HG02938 (cell line): Measurements from ENCODE around the gene TNNT3.

ENCODE experiments used
- ATAC-seq: cut with Tn5 transposase; IDR thresholded peaks from one replicate; pipeline ENCODE4 v1.9.1; 2021; ENCODE audit warnings: mild to moderate bottlenecking, moderate library complexity; ENCODE audit not compliant: unreplicated experiment

The TNNT3 gene

DNA sequence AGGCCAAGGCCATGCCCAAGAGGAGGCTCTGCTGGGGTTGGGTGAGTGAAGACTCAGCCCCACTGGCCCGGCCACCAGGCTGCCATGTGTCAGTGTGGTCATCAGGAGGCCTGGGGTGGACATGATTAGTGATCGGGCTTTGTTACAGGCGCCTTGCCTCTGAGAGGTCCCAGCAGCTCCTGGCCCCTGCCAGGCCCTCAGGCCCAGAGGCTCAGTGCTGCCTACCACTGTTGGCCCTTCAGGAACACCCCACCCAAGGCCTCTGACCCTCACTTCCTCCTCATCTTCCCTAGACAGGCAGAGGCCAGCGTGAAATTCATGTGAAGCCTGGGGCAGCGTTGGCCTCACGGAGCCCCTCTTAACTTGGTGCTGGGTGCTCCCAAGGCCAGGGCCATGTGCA lies 29.8 kb downstream of the TNNT3 start:
- no peak for ATAC-seq

DNA sequence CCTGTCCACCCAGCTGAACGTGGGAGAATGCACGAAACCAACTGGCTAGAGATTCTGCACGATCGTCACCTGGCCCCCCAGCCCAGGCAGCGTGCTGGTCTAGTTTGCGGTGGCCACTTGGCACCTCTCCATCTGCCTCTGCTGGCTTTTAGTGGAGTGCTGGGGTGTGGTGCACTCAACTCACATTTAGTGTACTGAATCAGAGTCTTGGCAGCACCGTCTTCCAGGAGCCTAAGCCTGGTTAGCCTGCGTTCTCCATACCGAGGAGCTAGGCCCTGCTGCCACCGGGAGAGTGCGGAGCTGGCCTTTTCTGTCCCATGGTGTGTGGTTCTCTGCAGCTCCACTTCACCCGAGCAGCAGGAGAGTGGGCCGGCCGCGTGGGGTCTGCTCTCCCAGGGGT lies 30.4 kb downstream of the TNNT3 start:
- ATAC-seq: no peak

DNA sequence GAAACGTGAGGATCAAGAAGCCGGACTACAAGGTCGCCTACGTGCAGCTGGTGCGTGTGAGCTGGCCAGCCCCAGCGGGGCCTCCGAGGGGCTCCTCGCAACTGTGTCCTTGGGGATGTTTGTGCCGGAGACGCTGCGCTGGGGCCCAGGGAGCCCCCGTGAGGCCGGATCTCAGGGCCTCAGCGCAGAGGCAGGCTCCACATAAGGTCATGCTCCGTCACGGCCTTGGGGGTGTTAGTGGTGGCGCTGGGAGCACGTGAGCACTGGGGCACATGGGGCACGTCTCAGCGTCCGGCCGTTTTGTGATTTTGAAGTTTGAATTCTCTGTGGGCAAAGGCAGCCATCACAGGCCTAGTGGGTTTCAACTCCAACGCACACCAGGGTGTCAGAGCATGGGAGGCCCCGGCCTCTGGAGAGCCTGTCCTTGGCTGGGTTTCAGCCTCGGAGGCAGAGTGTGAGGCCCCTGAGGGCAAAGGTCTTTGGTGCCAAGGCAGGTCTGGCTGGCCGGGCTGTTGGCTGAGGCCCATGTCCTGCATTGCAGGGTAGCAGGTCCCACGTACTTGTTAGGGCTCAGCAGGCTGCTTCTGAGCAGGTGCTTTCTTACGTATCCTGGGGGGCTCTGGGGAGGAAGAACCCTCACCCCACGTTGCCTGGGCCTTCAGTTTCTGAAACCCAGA lies 33.4 kb downstream of the TNNT3 start:
- ATAC-seq: no peak

DNA sequence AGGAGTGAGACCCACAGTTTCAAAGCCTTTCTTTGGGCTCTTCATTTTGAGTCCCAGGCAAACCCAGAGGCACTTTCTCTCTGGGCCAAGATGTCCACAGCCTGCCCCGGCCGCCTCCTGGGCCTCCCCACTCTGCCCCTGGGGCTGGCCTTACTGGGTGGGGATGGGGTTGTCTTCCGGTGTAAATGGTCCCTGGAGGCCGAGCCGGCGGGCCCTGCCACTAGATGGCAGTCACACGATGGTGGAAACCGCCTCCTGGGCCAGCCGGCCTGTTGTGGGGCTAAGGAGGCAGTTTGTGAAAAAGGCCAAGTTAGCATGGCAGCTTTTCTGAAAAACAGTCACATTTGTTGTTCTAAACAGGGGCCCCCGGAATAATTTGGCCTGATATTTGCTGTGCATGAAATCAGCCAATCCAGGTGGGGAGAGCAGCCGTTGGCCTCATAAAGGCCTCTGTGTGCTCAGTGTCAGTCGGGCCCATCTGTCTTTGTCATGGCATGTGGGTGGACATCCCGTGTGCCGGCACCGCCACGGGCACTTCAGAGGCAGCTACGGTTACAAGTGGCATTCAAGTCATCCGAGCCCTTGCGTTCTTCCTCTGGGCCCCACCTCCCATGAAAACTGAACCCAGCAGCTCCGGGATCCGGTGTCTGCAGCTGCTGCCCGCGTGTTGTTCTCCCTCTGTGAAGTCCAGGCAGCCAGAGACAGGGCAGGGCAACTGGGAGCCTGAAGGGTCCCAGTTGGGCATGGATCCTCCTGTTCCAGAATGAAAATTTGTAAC lies 34.2 kb downstream of the TNNT3 start:
- no peak for ATAC-seq

DNA sequence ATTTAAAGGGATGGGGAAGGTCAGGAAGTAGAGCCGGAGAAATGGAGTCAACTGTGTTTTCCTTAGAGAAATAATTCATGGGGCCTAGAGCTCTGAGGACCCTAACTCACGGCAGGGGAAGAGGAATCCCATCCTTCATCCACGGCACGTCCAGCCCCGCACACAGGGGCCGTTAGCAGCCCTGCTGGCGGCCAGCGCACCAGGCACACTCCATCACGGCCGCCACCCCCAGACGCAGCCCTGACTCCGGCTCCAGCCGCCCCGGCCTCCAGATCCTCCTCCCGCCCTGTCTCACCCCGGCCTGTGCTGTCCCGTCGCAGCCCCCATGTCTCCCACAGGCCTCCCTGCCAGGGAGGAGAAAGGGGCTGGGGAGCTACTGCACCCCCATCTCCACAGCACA lies 38.9 kb downstream of the TNNT3 start:
- ATAC-seq: no peak

DNA sequence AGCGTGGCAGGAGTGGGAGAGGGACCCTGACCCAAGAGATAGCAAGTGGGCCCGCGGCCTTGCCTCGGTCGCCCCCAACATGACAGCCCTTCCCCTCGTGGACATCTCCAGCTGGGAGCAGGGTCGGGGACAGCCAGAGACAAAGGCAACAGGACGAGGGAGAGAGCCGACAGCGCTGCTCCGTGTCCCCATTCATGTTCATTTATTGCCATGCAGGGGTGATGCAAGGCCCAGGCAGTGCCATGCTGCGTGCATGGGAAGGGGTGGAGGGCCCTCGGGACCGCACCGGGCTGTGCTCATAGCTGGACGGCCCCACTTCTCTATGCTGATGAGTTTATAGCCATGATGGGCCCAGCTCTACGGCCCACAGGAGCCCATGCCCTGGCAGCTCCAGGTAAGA lies 40.3 kb downstream of the TNNT3 start:
- ATAC-seq: no peak

DNA sequence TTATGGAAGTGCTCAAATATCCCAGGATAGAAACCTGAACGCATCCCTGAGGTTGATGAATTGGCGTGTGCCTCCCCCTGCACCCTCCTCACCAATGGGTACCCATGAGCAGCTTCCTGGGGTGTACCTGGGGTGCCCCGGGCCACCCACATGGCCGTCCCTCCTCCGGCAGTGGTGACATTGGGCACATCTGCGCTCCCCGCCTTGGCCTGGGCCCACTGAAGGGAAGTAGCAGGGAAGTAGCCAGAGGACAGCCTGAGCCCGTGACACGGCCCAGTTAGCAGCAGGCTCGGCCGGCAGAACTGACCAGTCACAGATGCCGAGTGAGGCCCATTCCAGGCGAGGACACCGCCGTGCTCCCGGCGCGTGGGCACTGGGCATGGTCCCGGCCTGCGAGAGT lies 44.4 kb downstream of the TNNT3 start:
- ATAC-seq: no peak

DNA sequence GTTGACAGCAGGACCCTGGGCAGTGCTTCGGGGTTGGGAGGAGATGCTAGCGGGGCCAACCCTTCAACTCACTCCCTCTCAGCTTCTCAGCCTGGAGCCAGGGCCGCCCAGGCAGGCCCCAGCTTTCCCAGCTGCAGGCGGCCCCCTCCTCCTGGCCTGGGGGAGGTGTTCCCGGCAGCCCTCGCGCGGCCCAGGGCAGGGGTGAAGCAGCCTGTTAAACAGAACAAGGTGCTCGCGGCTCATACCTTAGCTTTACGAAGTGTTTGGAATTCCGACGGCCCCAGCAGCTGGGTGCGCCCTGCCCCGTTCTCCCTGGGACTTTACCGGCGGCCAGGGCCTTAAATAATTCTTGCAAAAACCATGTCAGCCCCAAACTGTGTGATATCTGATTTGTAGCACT lies 44.8 kb downstream of the TNNT3 start:
- no peak for ATAC-seq

DNA sequence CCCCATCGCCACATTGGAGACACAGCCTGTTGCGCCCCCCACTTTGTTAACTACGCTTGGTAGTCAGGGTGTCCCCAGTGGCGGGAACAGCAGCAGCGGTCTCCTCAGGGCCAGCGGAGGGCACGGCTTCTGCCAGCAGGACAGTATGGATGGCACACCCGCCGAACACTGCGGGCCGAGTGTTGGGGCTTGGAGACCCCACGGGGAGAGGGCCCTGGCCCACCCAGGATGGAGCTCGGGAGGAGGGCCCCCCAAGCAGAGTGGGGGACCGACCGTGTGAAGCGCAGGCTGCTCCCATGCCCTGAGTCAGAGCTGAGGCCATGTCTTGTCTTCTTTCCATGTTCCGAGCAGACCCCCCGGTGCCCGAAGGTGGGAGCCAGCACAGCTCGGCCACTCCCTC lies 45.5 kb downstream of the TNNT3 start:
- ATAC-seq: no peak

DNA sequence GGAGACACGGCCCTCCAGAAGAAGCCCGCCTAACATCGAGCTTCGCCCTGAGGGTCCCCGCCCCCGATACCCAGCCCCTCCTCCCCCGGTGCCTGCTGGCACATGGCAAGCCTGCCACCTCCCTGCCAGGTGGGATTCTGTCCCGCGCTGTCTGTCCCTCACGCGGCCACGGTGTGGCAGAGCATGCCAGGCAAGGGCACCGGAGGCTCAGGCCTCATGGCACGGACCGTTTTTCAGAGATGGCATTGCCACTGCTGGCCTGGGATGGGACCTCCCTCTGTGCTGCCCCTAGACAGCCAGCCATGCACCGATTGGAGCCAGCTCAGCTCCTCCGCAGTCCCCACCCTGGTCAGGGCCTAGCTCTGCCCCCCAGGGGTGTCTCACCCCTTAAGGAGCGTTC lies 47.0 kb downstream of the TNNT3 start:
- no peak for ATAC-seq

DNA sequence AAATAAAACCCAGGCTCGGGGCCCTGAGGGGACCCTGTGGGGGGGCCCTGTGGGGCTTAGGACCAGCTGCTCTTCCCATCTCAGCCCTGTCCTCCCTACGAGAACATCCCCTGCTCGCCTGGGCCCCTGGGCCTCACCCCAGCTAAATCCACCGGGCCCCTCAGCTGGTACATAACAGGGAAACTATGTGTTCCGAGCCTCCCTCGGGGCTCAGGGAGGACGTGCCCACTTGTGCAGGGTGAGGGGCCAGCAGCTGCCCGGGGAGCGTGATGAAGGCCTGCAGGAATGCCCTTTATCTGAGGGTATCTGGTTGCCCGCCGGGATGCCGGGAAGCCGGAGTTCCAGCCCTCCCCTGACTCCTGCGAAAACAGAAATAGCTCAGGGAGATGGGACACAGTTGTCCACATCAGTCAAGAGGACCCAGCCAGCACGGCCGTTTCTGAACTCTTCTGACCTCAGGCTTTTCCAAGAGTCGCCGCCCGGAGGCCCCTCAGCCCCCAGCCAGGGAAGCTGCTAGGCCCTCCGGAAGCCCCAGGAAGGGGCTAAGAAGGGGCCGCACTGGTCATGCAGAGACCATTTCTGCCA lies 48.2 kb downstream of the TNNT3 start:
- no peak for ATAC-seq

DNA sequence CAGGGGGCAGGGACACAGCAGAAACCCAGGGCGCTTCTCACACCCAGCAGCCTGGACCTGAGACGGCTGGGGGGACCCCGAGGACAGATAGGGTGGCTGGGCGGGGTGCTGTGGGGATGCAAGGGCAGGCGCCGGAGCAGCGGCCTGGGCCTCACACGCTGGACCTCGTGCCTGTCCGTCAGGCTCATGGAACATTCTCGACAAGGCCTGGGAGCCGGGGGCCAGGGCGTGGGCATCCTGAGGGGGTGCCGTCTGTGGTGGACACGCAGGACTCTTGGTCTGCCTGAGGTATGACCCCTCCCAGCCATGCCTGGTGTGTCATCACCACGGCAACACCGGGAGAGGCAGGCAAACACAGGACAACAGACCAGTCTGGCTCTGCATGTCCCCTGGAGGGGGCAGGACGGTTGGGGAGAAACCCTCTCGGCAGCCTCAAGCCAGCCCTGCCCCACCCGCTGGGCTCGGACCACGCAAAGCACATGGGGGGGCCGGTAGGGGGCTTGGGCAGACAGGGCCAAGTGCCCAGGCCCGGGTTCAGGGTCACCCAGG lies 49.0 kb downstream of the TNNT3 start:
- no peak for ATAC-seq

DNA sequence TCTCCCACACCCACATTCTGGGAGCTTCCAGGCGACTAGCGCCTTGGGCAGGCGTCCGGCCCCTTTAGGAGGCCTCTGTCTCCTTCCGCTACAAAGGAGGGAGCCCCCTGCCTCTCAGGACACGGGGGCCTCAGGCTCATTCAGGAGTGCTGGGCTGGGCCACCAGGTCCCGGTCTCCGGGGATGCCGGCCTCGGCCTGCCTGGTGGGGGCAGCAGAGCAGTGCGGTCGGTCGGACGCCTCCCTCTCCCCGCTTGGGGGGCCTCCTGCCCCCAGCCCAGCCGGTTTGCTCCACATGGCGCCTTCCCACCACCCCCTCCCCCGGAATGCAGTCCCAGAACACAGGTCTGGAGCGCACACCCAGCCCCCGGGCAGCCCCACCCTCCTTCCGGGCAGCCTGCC lies 49.5 kb downstream of the TNNT3 start:
- ATAC-seq: no peak

DNA sequence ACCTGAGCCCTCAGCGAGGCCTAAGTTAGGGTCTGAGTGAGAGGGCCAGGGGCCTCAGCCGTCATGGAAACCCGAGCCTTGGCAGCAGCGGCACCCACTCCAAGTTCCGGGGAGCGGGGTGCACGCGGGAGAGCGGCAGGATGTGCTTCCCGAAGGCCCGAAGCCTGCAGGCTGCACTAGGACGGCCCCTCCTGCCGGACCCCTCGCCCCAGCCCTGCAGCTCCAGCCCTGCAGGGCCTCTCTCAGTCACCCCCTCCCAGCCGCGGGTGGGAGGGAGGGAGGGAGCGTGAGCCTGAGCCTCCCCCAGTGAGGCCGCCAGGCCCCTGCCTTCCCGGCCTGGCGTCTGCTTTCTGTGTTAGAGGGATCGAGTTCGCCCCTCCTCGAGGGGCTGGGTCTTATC lies 50.3 kb downstream of the TNNT3 start:
- no peak for ATAC-seq

DNA sequence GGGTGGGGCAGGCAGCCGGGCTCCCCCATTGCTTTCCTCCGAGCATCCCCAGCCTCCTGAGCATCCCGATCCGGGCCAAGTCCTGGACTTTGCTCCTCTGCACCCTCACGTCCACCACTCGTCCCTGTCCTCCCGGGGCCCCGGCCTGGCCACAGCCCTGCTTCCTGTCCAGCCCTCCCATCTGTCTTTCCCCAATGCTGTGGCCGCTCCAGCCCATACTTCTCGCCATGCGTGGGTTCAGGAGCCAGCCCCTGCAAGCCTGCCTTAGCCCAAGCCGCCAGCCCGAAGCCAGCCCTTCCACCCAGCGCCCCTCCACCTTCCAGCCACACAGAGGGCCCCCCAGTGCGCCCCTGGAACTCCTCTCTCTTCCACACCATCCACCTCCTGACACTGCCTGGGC lies 51.5 kb downstream of the TNNT3 start:
- ATAC-seq: no peak

DNA sequence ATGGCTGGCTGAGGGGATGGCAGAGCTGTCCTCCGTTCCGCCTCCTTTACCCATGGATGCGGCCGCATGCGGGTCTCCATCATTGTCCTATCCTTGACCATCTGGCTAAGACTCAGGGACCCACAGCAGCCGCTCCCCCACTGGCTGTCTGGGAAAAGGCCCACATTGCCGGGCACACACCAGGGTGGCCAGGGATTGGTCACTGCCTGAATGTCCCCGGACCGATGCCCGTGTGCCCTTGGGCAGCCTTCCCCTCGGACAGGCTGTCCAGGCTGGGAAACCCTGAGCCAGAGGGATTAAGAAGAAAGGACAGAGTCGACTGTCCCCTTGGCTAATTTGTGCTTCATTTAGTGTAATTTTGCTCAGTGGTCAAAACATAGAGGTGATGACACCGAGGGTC lies 55.7 kb downstream of the TNNT3 start:
- no peak for ATAC-seq

DNA sequence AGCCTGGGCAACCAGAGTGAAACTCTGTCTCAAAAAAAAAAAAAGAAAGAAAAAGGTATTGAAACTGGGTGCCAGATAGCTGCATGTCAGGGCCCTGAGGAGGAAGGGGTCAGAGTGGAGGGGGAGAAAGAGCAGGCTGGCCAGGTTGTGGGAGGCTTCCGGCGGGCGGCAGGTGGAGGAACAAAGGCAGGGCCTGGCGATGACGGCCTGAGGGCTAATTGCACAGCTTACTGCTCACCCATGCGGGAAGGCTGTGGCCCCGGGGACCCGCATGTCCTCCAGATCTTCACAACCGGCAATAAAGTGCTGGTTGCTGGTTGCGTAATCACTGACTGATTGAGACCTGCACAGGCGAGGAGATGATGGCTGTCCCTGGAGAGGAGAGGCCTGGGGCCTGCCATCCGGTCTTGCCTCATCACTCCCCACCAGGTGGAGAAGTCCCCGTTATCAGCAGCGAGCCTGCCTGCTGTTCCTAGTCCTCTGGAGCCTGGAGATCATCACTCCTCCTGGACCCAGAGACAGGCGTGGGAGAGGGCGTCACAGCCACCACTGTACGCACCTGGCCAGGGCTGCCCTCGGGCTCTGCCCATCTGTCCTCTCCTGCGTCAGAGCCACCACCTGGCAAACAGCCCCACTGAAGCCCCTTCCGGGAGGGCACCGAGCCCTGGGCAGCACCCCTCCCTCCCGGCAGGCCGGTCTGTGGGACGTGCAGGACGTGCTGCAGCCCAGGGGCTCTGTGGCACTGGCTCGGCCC lies 59.4 kb downstream of the TNNT3 start:
- no peak for ATAC-seq

DNA sequence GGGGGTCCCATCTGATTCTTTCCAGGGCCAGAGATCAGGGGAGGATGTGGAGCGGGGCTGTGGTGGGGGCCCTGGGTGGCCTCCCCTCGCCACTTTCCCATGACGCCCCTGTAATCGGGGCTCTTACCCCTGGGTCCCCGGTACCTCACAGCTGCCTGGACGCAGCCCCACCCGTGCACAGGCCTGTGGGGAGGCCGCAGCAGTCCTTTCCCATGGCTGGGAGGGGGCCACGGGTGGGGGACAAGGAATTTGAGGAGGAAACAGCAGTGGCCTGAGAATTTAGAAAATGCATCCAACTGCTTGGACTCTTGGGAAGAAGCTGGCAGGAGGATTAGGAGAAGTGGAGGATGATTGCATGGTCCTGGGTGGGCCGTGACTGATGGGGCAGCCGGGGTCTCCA lies 60.1 kb downstream of the TNNT3 start:
- ATAC-seq: no peak

DNA sequence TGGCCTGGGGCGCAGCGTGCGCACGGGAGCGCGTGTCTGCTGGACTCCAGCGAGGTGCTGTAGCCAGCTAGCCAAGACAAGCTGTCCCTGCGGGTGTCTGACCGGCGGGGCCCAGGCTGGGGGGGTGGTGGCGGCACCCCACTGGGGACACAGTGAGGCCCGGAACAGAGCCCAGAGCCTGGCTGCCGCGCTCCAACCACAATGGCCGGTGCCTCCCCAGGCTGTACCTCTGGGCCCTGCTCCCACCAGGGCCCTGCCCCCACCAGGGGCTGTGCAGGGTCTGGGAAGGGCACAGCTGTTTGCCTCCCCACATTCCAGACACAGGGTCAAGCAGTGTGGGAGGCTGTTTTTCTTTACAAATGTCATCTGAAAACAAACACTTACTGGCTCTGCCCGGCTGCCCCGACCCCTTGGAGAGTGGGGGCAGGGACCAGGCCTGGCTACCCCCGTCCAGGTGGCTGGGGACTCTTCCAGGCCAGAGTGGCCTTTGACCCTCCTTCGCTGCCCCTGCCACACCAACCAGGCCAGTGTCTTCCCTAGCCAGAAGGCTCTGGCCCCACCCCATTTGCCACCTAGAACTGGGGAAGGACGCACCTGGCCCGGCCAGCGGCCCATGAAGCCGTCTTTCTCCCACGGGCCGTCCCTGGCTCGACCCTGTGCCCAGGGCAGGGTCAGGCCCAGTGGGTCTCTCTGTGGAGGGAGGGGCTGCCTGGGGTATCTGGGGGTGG lies 63.5 kb downstream of the TNNT3 start:
- no peak for ATAC-seq

DNA sequence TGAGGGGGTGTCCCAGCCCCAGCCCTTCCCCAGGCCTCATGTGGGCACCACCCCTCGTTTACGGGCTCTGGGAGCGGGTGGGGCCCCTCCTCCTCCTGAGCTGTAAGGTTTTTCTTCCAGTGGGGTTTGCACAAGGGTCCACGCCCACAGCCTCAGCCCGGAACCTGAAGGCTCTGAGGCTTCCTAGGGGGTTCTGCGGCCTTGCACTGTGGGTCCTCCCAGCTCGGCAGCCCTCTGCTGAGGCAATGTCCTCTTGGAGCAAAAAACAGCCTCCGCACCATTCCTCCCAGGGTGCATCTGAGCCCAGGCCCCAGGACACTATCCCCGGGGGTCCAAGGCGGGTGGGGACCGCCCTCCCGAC lies 64.1 kb downstream of the TNNT3 start:
- no peak for ATAC-seq

DNA sequence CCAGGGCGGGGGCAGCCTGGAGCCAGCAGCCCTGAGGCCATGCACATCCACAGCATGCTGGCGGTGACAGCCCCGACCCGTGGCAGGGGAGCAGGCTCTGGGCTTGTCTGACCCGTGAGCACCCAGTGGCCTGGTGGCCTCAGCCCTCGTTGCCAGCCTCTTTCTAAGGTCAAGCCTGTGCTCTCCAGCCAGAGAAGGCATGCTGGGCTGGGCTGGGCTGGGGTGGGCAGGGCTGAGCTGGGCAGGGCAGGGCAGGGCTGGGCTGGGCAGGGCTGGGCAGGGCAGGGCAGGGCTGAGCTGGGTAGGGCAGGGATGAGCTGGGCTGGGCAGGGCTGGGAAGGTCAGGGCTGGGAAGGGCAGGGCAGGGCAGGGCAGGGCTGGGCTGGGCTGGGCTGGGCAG lies 67.5 kb downstream of the TNNT3 start:
- no peak for ATAC-seq
